Suprapubic skin (tissue), 4 donors: ENCODE data around the gene CYB5B.

Experiments used
- EP300 ChIP-seq: sonication (generic); formaldehyde crosslinking; IDR thresholded peaks from one replicate; pipeline ENCODE4 v1.6.1; 2017; ENCODE audit warnings: antibody characterized with exemption
- POLR2A ChIP-seq, 2 donors: fragments of 450-650 bp; IDR thresholded peaks; one replicate each; pipeline ENCODE4 v1.6.1; 2017; ENCODE audit warnings: antibody characterized with exemption in 2 of 2, mild to moderate bottlenecking in 2 of 2, moderate library complexity in 2 of 2
- POLR2AphosphoS5 ChIP-seq, 3 donors: sonication (generic); formaldehyde crosslinking; IDR thresholded peaks; one replicate each; pipeline ENCODE4 v1.6.1; 2017; ENCODE audit warnings: antibody characterized with exemption in 3 of 3
- TF ChIP-seq, protein P1 (sequence below), 2 donors: fragments of 200-600 bp in 1 of 2; fragments of 450-650 bp in 1 of 2; sonication (generic) in 1 of 2; IDR thresholded peaks; one replicate each; pipeline ENCODE4 v1.5.1; 2016 to 2019; ENCODE audit warnings: antibody characterized with exemption in 2 of 2, mild to moderate bottlenecking in 1 of 2, moderate library complexity in 1 of 2

DNA sequence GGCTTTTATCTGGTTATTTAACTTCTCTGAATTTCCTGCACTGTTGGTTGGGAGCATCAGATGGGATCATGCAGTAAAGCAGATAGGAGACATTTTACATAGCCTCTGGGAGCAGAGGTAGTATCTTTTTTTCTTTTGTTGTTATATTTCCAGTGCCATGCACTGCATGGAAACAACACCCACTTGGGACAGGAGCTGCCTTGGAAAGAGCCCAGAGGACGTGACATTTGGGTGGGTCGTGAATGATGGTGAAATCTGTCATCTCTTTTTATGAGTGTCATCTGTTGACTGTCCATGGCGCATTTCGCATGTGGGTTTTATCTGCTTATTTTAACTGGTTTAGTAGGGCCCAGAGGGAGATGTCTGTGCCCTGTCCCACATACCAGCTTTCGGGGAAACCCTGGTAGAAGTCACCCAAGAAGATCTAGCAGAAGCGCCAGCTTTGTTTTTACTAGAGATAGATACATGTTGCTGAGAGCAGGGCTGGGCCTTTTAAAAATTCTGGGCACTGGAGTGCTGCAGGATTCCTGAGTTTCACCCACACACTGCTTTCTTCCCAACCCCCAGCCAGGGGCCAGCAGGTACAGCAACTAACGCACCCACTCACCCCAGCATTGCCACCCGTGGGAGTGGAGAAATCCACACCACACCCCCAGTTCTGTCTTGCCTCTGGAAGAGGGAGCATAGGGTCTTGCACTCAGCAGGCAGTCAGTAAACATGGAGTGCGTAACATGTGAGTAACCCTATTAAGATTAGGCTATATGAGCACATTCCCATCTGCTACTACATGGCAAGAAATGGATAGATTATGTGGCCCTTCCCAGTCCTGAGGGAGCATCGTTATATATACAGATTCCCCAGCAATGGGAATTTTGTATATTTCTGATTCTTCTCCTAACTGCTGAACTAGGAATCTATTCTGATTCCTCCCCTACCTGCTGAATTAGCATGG lies 30.2 kb upstream of the CYB5B start:
- TF ChIP-seq, protein P1, sequence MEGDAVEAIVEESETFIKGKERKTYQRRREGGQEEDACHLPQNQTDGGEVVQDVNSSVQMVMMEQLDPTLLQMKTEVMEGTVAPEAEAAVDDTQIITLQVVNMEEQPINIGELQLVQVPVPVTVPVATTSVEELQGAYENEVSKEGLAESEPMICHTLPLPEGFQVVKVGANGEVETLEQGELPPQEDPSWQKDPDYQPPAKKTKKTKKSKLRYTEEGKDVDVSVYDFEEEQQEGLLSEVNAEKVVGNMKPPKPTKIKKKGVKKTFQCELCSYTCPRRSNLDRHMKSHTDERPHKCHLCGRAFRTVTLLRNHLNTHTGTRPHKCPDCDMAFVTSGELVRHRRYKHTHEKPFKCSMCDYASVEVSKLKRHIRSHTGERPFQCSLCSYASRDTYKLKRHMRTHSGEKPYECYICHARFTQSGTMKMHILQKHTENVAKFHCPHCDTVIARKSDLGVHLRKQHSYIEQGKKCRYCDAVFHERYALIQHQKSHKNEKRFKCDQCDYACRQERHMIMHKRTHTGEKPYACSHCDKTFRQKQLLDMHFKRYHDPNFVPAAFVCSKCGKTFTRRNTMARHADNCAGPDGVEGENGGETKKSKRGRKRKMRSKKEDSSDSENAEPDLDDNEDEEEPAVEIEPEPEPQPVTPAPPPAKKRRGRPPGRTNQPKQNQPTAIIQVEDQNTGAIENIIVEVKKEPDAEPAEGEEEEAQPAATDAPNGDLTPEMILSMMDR (IDR thresholded peaks at IDR 0.05), result no peak
- no peak for TF ChIP-seq POLR2A (IDR thresholded peaks at IDR 0.05)
- no peak for TF ChIP-seq EP300
- no peak for TF ChIP-seq POLR2AphosphoS5 (IDR thresholded peaks at IDR 0.05)
